ENCODE data around the gene ID4.

ID4 gene

GRCh38 chr6:19836799-19837510 lies at the start of gene ID4:
TSS of gene ID4 (plus strand) at chr6:19837370. CDS start at chr6:19837755, 385 bp downstream.
- Mint-ChIP-seq H3K27me3 (ENCODE audit: low read depth) (peaks cover 50% of the 10 kb centered on the region), H3K4me3 (no peak within 1 kb of the TSS), H3K27ac (peak within 1 kb of the TSS; percentile 45), H3K36me3 (ENCODE audit: low read depth) (peaks cover 2% of the 10 kb centered on the region), H3K9me3 (no peaks in the 10 kb centered on the region), H3K4me1 (ENCODE audit: low read depth) (peaks cover 3% of the 10 kb centered on the region)

GRCh38 chr6:19788686-19789085 lies 48.5 kb upstream of the ID4 start:
- Mint-ChIP-seq H3K4me1 (ENCODE audit: low read depth) (no peaks in the 10 kb centered on the region), H3K9me3 (no peaks in the 10 kb centered on the region), H3K27me3 (ENCODE audit: low read depth) (no peaks in the 10 kb centered on the region), H3K36me3 (ENCODE audit: low read depth) (no peaks in the 10 kb centered on the region), H3K4me3 (no peak overlapping the region), H3K27ac (no peak overlapping the region)

GRCh38 chr6:19789100-19789803 lies 47.9 kb upstream of the ID4 start:
- no peak overlapping the region for H3K4me3 Mint-ChIP-seq
- no peaks in the 10 kb centered on the region for H3K9me3 Mint-ChIP-seq
- no peaks in the 10 kb centered on the region for H3K27me3 Mint-ChIP-seq (ENCODE audit: low read depth)
- no peak overlapping the region for H3K27ac Mint-ChIP-seq
- no peaks in the 10 kb centered on the region for H3K4me1 Mint-ChIP-seq (ENCODE audit: low read depth)
- no peaks in the 10 kb centered on the region for H3K36me3 Mint-ChIP-seq (ENCODE audit: low read depth)

DNA sequence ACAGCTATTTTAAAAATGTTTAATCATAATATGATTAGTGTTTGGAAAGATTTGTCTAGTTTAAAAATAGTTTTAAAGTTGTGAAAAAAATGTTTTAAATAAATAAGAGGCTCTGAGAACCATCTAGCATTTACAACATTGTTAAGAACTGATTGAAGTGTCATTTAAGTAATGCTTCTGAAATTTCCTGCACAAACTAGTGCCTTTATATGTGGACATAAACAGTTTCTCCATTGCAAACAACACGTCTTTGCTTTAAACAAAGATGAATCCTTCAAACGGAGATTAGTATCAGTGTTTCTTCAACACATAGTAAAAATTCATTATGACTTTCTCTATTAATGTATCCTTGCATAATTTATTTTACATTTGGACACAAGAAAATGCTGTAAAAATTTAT lies 45.9 kb upstream of the ID4 start:
- no peaks in the 10 kb centered on the region for H3K36me3 Mint-ChIP-seq (ENCODE audit: low read depth)
- H3K27me3 Mint-ChIP-seq (ENCODE audit: low read depth), result no peaks in the 10 kb centered on the region
- no peaks in the 10 kb centered on the region for H3K9me3 Mint-ChIP-seq
- H3K27ac Mint-ChIP-seq, result no peak overlapping the region
- H3K4me1 Mint-ChIP-seq (ENCODE audit: low read depth), result no peaks in the 10 kb centered on the region
- no peak overlapping the region for H3K4me3 Mint-ChIP-seq

- H3K27ac Mint-ChIP-seq, result no peak overlapping the region
- no peaks in the 10 kb centered on the region for H3K27me3 Mint-ChIP-seq (ENCODE audit: low read depth)
- H3K4me1 Mint-ChIP-seq (ENCODE audit: low read depth), result no peaks in the 10 kb centered on the region
- H3K9me3 Mint-ChIP-seq, result no peaks in the 10 kb centered on the region
- no peaks in the 10 kb centered on the region for H3K36me3 Mint-ChIP-seq (ENCODE audit: low read depth)
- no peak overlapping the region for H3K4me3 Mint-ChIP-seq
Observed at GRCh38 chr6:19795211-19795610, 42.0 kb upstream of the ID4 start.

GRCh38 chr6:19796452-19796851 lies 40.7 kb upstream of the ID4 start:
- Mint-ChIP-seq H3K27ac (no peak overlapping the region), H3K9me3 (no peaks in the 10 kb centered on the region), H3K27me3 (ENCODE audit: low read depth) (no peaks in the 10 kb centered on the region), H3K4me3 (no peak overlapping the region), H3K4me1 (ENCODE audit: low read depth) (no peaks in the 10 kb centered on the region), H3K36me3 (ENCODE audit: low read depth) (no peaks in the 10 kb centered on the region)

GRCh38 chr6:19798362-19798761 lies 38.8 kb upstream of the ID4 start:
- no peaks in the 10 kb centered on the region for H3K36me3 Mint-ChIP-seq (ENCODE audit: low read depth)
- no peak overlapping the region for H3K4me3 Mint-ChIP-seq
- H3K9me3 Mint-ChIP-seq, result no peaks in the 10 kb centered on the region
- no peaks in the 10 kb centered on the region for H3K4me1 Mint-ChIP-seq (ENCODE audit: low read depth)
- H3K27ac Mint-ChIP-seq, result no peak overlapping the region
- peaks cover 8% of the 10 kb centered on the region for H3K27me3 Mint-ChIP-seq (ENCODE audit: low read depth)

- H3K4me1 Mint-ChIP-seq (ENCODE audit: low read depth), result peaks cover 2% of the 10 kb centered on the region
- no peaks in the 10 kb centered on the region for H3K36me3 Mint-ChIP-seq (ENCODE audit: low read depth)
- no peaks in the 10 kb centered on the region for H3K9me3 Mint-ChIP-seq
- no peak overlapping the region for H3K4me3 Mint-ChIP-seq
- no peak overlapping the region for H3K27ac Mint-ChIP-seq
- peaks cover 33% of the 10 kb centered on the region for H3K27me3 Mint-ChIP-seq (ENCODE audit: low read depth)
Observed at GRCh38 chr6:19802656-19803055, 34.5 kb upstream of the ID4 start.

GRCh38 chr6:19803331-19804204 lies 33.6 kb upstream of the ID4 start:
- no peaks in the 10 kb centered on the region for H3K9me3 Mint-ChIP-seq
- H3K4me3 Mint-ChIP-seq, result no peak overlapping the region
- H3K27ac Mint-ChIP-seq, result no peak overlapping the region
- H3K4me1 Mint-ChIP-seq (ENCODE audit: low read depth), result peaks cover 2% of the 10 kb centered on the region
- peaks cover 33% of the 10 kb centered on the region for H3K27me3 Mint-ChIP-seq (ENCODE audit: low read depth)
- H3K36me3 Mint-ChIP-seq (ENCODE audit: low read depth), result no peaks in the 10 kb centered on the region

- peak overlapping the region; percentile 54 for H3K4me3 Mint-ChIP-seq
Observed at GRCh38 chr6:19804205-19805128, 32.7 kb upstream of the ID4 start.

GRCh38 chr6:19805129-19805481 lies 32.1 kb upstream of the ID4 start:
- Mint-ChIP-seq H3K27me3 (ENCODE audit: low read depth) (peaks cover 33% of the 10 kb centered on the region), H3K36me3 (ENCODE audit: low read depth) (no peaks in the 10 kb centered on the region), H3K4me3 (peak overlapping the region; percentile 55), H3K4me1 (ENCODE audit: low read depth) (peaks cover 2% of the 10 kb centered on the region), H3K27ac (no peak overlapping the region), H3K9me3 (no peaks in the 10 kb centered on the region)

More at GRCh38 chr6:19804205-19805128, 32.7 kb upstream of the ID4 start:
- no peak overlapping the region for H3K27ac Mint-ChIP-seq
- H3K36me3 Mint-ChIP-seq (ENCODE audit: low read depth), result no peaks in the 10 kb centered on the region
- peaks cover 33% of the 10 kb centered on the region for H3K27me3 Mint-ChIP-seq (ENCODE audit: low read depth)
- H3K4me1 Mint-ChIP-seq (ENCODE audit: low read depth), result peaks cover 2% of the 10 kb centered on the region
- H3K9me3 Mint-ChIP-seq, result no peaks in the 10 kb centered on the region

- H3K4me3 Mint-ChIP-seq, result no peak overlapping the region
- no peak overlapping the region for H3K27ac Mint-ChIP-seq
- H3K36me3 Mint-ChIP-seq (ENCODE audit: low read depth), result no peaks in the 10 kb centered on the region
- H3K27me3 Mint-ChIP-seq (ENCODE audit: low read depth), result peaks cover 33% of the 10 kb centered on the region
- H3K9me3 Mint-ChIP-seq, result no peaks in the 10 kb centered on the region
- H3K4me1 Mint-ChIP-seq (ENCODE audit: low read depth), result peaks cover 2% of the 10 kb centered on the region
Observed at GRCh38 chr6:19806971-19807396, 30.2 kb upstream of the ID4 start.

GRCh38 chr6:19811397-19812079 lies 25.6 kb upstream of the ID4 start:
- Mint-ChIP-seq H3K9me3 (no peaks in the 10 kb centered on the region), H3K4me3 (no peak overlapping the region), H3K27me3 (ENCODE audit: low read depth) (no peaks in the 10 kb centered on the region), H3K36me3 (ENCODE audit: low read depth) (no peaks in the 10 kb centered on the region), H3K4me1 (ENCODE audit: low read depth) (no peaks in the 10 kb centered on the region), H3K27ac (no peak overlapping the region)

Measured in T-helper 1 cell treated with Interleukin-12 subunit alpha and Interleukin-12 subunit beta and Interleukin-4 antibody, amounts not matched to agents 30 μg/mL and 1 μg/mL, for 36 hours (primary cell).